ENCODE results near the gene TTC13.
A peak's percentile ranks its signal among the peaks of the same experiment; 100 is the strongest.

Gene TTC13

GRCh38 chr1:230869500-230869899 is 109.2 kb downstream of the TTC13 start:
- DNase-seq (ENCODE audit: low read depth), result peak; percentile 71

GRCh38 chr1:230868736-230869385 is 109.8 kb downstream of the TTC13 start:
- no peak for DNase-seq (ENCODE audit: low read depth)

- no peak for DNase-seq (ENCODE audit: low read depth)
Measured at GRCh38 chr1:230867903-230868735, 110.5 kb downstream of the TTC13 start, which contains the start of gene C1orf198. Gene C1orf198 (minus strand): TSS chr1:230868521. CDS start chr1:230868512, 9 bp downstream.

GRCh38 chr1:230867101-230867902 is 111.4 kb downstream of the TTC13 start:
- no peak for DNase-seq (ENCODE audit: low read depth)

- no peak for DNase-seq (ENCODE audit: low read depth)
Measured at GRCh38 chr1:230866171-230867070, 112.2 kb downstream of the TTC13 start.

- DNase-seq (ENCODE audit: low read depth), result no peak
Measured at GRCh38 chr1:230865062-230865817, 113.4 kb downstream of the TTC13 start.

GRCh38 chr1:230864441-230864840 is 114.2 kb downstream of the TTC13 start:
- DNase-seq (ENCODE audit: low read depth), result no peak

GRCh38 chr1:230863449-230863848 is 115.2 kb downstream of the TTC13 start:
- DNase-seq (ENCODE audit: low read depth), result no peak

- DNase-seq (ENCODE audit: low read depth), result peak; percentile 86
Measured at GRCh38 chr1:230861970-230862595, 116.6 kb downstream of the TTC13 start.

- no peak for DNase-seq (ENCODE audit: low read depth)
Measured at GRCh38 chr1:230861489-230861888, 117.2 kb downstream of the TTC13 start.

- no peak for DNase-seq (ENCODE audit: low read depth)
Measured at GRCh38 chr1:230860617-230861384, 117.9 kb downstream of the TTC13 start.

GRCh38 chr1:230858918-230859729 is 119.5 kb downstream of the TTC13 start:
- peak; percentile 87 for DNase-seq (ENCODE audit: low read depth)

GRCh38 chr1:230858236-230858820 is 120.3 kb downstream of the TTC13 start:
- DNase-seq (ENCODE audit: low read depth), result no peak

GRCh38 chr1:230857822-230858221 is 120.8 kb downstream of the TTC13 start:
- no peak for DNase-seq (ENCODE audit: low read depth)

GRCh38 chr1:230857077-230857476 is 121.6 kb downstream of the TTC13 start:
- peak; percentile 73 for DNase-seq (ENCODE audit: low read depth)

Data from iris pigment epithelial cell (primary cell).